ENCODE results near the gene TMEM154.

- TF ChIP-seq EZH2 (IDR thresholded peaks at IDR 0.05; ENCODE audit: low read length, unreplicated experiment) (no peak), CTCF (conservative IDR thresholded peaks at IDR 0.05; ENCODE audit: low read depth, low read length) (no peak), EZH2phosphoT487 (IDR thresholded peaks at IDR 0.05; ENCODE audit: borderline replicate concordance, low read length) (no peak)
Observed at GRCh38 chr4:152689615-152690501, 10.1 kb upstream of the TMEM154 start.

All from PC-3 (cell line).